IMR-90 (cell line): ENCODE data around the gene FMN1. TPM values are rescaled to one million over a fixed set of nuclear protein-coding genes. Genes with fewer than 3 reads are reported as not detected.

Experiments used
- ATAC-seq: fragments of 200-7000 bp; cut with Tn5 transposase; 2 replicates; pipeline ENCODE4 v1.9.1; 2020; ENCODE audit warnings: low read depth, mild to moderate bottlenecking, moderate library complexity
- BruUV-seq: library from RNA; stranded (reverse); fragments of 400-500 nt; replicated peaks from 2 replicates; lab custom pipeline; 2021; lab: Mats Ljungman, UMichigan
- CTCF ChIA-PET: fragments of 300-600 bp; formaldehyde crosslinking; extraction: SDS; loops from one replicate; lab custom pipeline; 2021; ENCODE audit warnings: antibody characterized with exemption; lab: Yijun Ruan, JAX
- POLR2A ChIA-PET: fragments of 300-600 bp; sonication (Branson Sonifier 250); formaldehyde crosslinking; loops from one replicate; lab custom pipeline; 2022; ENCODE audit warnings: antibody characterized with exemption; ENCODE audit not compliant: unreplicated experiment; lab: Charles Lee
- DNase-seq: peaks from one replicate; pipeline ENCODE4 v3.0.0; 2013
- H2AFZ ChIP-seq: replicated peaks from 2 replicates; pipeline ENCODE3; 2013; ENCODE audit warnings: low read length, mild to moderate bottlenecking; ENCODE audit not compliant: poor library complexity
- H2AK5ac ChIP-seq: 2 replicates; pipeline ENCODE4 v1.6.1; 2013; ENCODE audit warnings: low read depth, low read length, inconsistent platforms
- H2AK9ac ChIP-seq: replicated peaks from 2 replicates; pipeline ENCODE3; 2013; ENCODE audit warnings: mild to moderate bottlenecking, low read depth, low read length, moderate library complexity; ENCODE audit not compliant: poor library complexity
- H2BK120ac ChIP-seq: 2 replicates; pipeline ENCODE4 v1.6.1; 2013; ENCODE audit warnings: low read depth, low read length, inconsistent platforms
- H2BK15ac ChIP-seq: 3 replicates; pipeline ENCODE4 v1.6.1; 2013; ENCODE audit warnings: low read depth, low read length, inconsistent platforms
- H2BK20ac ChIP-seq: 2 replicates; pipeline ENCODE4 v1.6.1; 2013; ENCODE audit warnings: low read depth, mild to moderate bottlenecking, inconsistent platforms, low read length, moderate library complexity
- H2BK5ac ChIP-seq: 2 replicates; pipeline ENCODE4 v1.6.1; 2013; ENCODE audit warnings: mild to moderate bottlenecking, low read depth, low read length, inconsistent platforms; ENCODE audit not compliant: poor library complexity, severe bottlenecking
- H3K14ac ChIP-seq: replicated peaks from 2 replicates; pipeline ENCODE4 v1.6.1; 2013; ENCODE audit warnings: low read depth, low read length, inconsistent platforms
- H3K18ac ChIP-seq: 2 replicates; pipeline ENCODE4 v1.6.1; 2013; ENCODE audit warnings: low read depth, low read length, control low read depth
- H3K23ac ChIP-seq: 2 replicates; pipeline ENCODE4 v1.6.1; 2013; ENCODE audit warnings: low read depth, low read length, inconsistent platforms
- H3K27ac ChIP-seq: 2 replicates; pipeline ENCODE4 v1.5.1; 2013; ENCODE audit warnings: mild to moderate bottlenecking, control low read depth, low read length; ENCODE audit not compliant: insufficient read depth
- H3K27me3 ChIP-seq: 2 replicates; pipeline ENCODE4 v1.6.1; 2013; ENCODE audit warnings: low read length; ENCODE audit not compliant: control insufficient read depth, insufficient read depth
- H3K36me3 ChIP-seq: 2 replicates; pipeline ENCODE4 v1.6.1; 2013; ENCODE audit warnings: low read length, mixed read lengths; ENCODE audit not compliant: control insufficient read depth, insufficient read depth
- H3K4ac ChIP-seq: 2 replicates; pipeline ENCODE4 v1.6.1; 2013; ENCODE audit warnings: low read depth, low read length, inconsistent platforms
- H3K4me1 ChIP-seq: 2 replicates; pipeline ENCODE4 v1.6.1; 2013; ENCODE audit warnings: low read length, mixed read lengths; ENCODE audit not compliant: control insufficient read depth, insufficient read depth
- H3K4me2 ChIP-seq: 2 replicates; pipeline ENCODE4 v1.6.1; 2013; ENCODE audit warnings: low read depth, mild to moderate bottlenecking, control low read depth, low read length, moderate library complexity
- H3K4me3 ChIP-seq: 2 replicates; pipeline ENCODE4 v1.5.1; 2013; ENCODE audit warnings: low read depth, mild to moderate bottlenecking, control low read depth, low read length, moderate library complexity; ENCODE audit not compliant: insufficient read depth
- H3K56ac ChIP-seq: 2 replicates; pipeline ENCODE4 v1.6.1; 2013; ENCODE audit warnings: low read length, inconsistent platforms; ENCODE audit not compliant: insufficient read depth; ENCODE audit errors: extremely low read depth
- H3K79me1 ChIP-seq, 2 experiments: 2 replicates each; pipeline ENCODE4 v1.6.1; 2013; ENCODE audit warnings: low read length in 2 of 2, inconsistent platforms in 1 of 2, low read depth in 1 of 2
- H3K9ac ChIP-seq: 2 replicates; pipeline ENCODE4 v1.6.1; 2013; ENCODE audit warnings: low read depth, low read length, control low read depth
- H3K9me1 ChIP-seq: 2 replicates; pipeline ENCODE4 v1.6.1; 2013; ENCODE audit warnings: low read length, inconsistent platforms; ENCODE audit not compliant: insufficient read depth
- H3K9me3 ChIP-seq: 2 replicates; pipeline ENCODE4 v1.6.1; 2013; ENCODE audit warnings: low read length; ENCODE audit not compliant: control insufficient read depth, insufficient read depth
- H4K20me1 ChIP-seq: 2 replicates; pipeline ENCODE4 v1.6.1; 2013; ENCODE audit warnings: low read length, inconsistent platforms; ENCODE audit not compliant: insufficient read depth
- H4K5ac ChIP-seq: 2 replicates; pipeline ENCODE4 v1.6.1; 2013; ENCODE audit warnings: mild to moderate bottlenecking, low read depth, low read length, control low read depth
- H4K8ac ChIP-seq, 2 experiments: 2 replicates each; pipeline ENCODE4 v1.6.1; 2013; ENCODE audit warnings: low read depth in 2 of 2, low read length in 2 of 2, control low read depth in 1 of 2, inconsistent platforms in 1 of 2
- H4K91ac ChIP-seq: 2 replicates; pipeline ENCODE4 v1.6.1; 2013; ENCODE audit warnings: low read depth, low read length, inconsistent platforms; ENCODE audit not compliant: insufficient read depth
- CHD1 ChIP-seq: IDR thresholded peaks from 2 replicates; pipeline ENCODE4 v1.6.1; 2012; ENCODE audit warnings: low read depth, low read length, improper control_type of control experiment
- ELK1 ChIP-seq: fragments of 150-350 bp; IDR thresholded peaks from 2 replicates; pipeline ENCODE4 v1.6.1; 2016; ENCODE audit warnings: low read depth, mild to moderate bottlenecking, low read length, moderate library complexity, borderline replicate concordance
- MAFK ChIP-seq: IDR thresholded peaks from 2 replicates; pipeline ENCODE4 v1.6.1; 2012; ENCODE audit warnings: low read depth, low read length, improper control_type of control experiment
- MXI1 ChIP-seq: IDR thresholded peaks from 2 replicates; pipeline ENCODE4 v1.6.1; 2012; ENCODE audit warnings: low read depth, mild to moderate bottlenecking, low read length, moderate library complexity, borderline replicate concordance
- RAD21 ChIP-seq: IDR thresholded peaks from 2 replicates; pipeline ENCODE4 v1.6.1; 2012; ENCODE audit warnings: low read length, improper control_type of control experiment
- RCOR1 ChIP-seq: IDR thresholded peaks from 2 replicates; pipeline ENCODE4 v1.6.1; 2012; ENCODE audit warnings: mild to moderate bottlenecking, low read length, improper control_type of control experiment; ENCODE audit not compliant: insufficient replicate concordance
- SMC3 ChIP-seq: fragments of 150-350 bp; IDR thresholded peaks from 2 replicates; pipeline ENCODE4 v1.6.1; 2016; ENCODE audit warnings: low read depth, mild to moderate bottlenecking, antibody characterized with exemption, low read length, moderate library complexity
- USF2 ChIP-seq: fragments of 150-350 bp; IDR thresholded peaks from 2 replicates; pipeline ENCODE4 v1.6.1; 2017; ENCODE audit warnings: mild to moderate bottlenecking, antibody characterized with exemption, low read length, low read depth
- dilution Hi-C: fragments of 300-500 bp; cut with HindIII; formaldehyde crosslinking; loops from one replicate; pipeline ENCODE4 v1.14.3; 2018; ENCODE audit warnings: low sequenced_read_pairs; ENCODE audit not compliant: unreplicated experiment
- in situ Hi-C: fragments of 300-500 bp; cut with MboI; formaldehyde crosslinking; loops from 3 replicates; pipeline ENCODE4 v1.14.3; 2019; ENCODE audit warnings: low sequenced_read_pairs, inconsistent platforms, mixed read lengths
- intact Hi-C: fragments of 100-400 bp; cut with micrococcal nuclease; formaldehyde crosslinking; loops from 2 replicates; pipeline ENCODE4 v1.10.0; 2022
- polyA plus RNA-seq, 3 experiments: library from polyadenylated mRNA; depleted of rRNA; stranded (reverse); fragments of >200 nt; gene quantifications; 2 replicates each; pipeline ENCODE4 v1.2.3, GENCODE V29; 2012; ENCODE audit warnings: low replicate concordance in 1 of 3
- total RNA-seq: library from RNA; depleted of rRNA; stranded (reverse); fragments of >200 nt; gene quantifications from 2 replicates; pipeline ENCODE4 v1.2.3, GENCODE V29; 2012

Gene FMN1
- total and polyA plus RNA-seq, 2 of the 4 experiments (the other 2 are of a cell fraction), result 7.3 to 17.6 TPM

GRCh38 chr15:33204087-33204486 is 9.6 kb upstream of the FMN1 start:
- H3K79me1 ChIP-seq, result no peaks in the 10 kb centered on the region
- POLR2A ChIA-PET, result no interaction called here
- no peaks in the 10 kb centered on the region for H3K9me3 ChIP-seq
- no peak overlapping the region for H3K23ac ChIP-seq
- peaks cover 25% of the 10 kb centered on the region for H3K27me3 ChIP-seq
- no peak overlapping the region for H4K91ac ChIP-seq
- H2AK9ac ChIP-seq, result no peak overlapping the region
- no peaks in the 10 kb centered on the region for H3K9me1 ChIP-seq
- no TSS peak for BruUV-seq
- in situ Hi-C loops (no loop called here), dilution Hi-C loops (no loop called here), intact Hi-C loops (no loop called here)
- TF ChIP-seq MAFK (no peak), SMC3 (no peak), CHD1 (no peak), USF2 (no peak), RCOR1 (no peak), MXI1 (no peak), ELK1 (no peak), RAD21 (no peak)
- no peak for DNase-seq
- ATAC-seq, result no peak
- no peak overlapping the region for H2AK5ac ChIP-seq
- no peak overlapping the region for H2BK120ac ChIP-seq
- no peak overlapping the region for H3K18ac ChIP-seq
- H3K4ac ChIP-seq, result no peak overlapping the region
- H3K56ac ChIP-seq, result no peak overlapping the region
- H2BK20ac ChIP-seq, result no peak overlapping the region
- no peak overlapping the region for H3K4me2 ChIP-seq
- H3K9ac ChIP-seq, result no peak overlapping the region
- no peak overlapping the region for H4K8ac ChIP-seq
- no peaks in the 10 kb centered on the region for H4K20me1 ChIP-seq
- H3K27ac ChIP-seq, result no peak overlapping the region
- H4K5ac ChIP-seq, result no peak overlapping the region
- H2AFZ ChIP-seq, result no peak overlapping the region
- no peaks in the 10 kb centered on the region for H3K4me1 ChIP-seq
- CTCF ChIA-PET, result no interaction called here
- no peak overlapping the region for H3K14ac ChIP-seq
- no peak overlapping the region for H3K4me3 ChIP-seq
- no peak overlapping the region for H2BK15ac ChIP-seq
- no peak overlapping the region for H2BK5ac ChIP-seq
- no peaks in the 10 kb centered on the region for H3K36me3 ChIP-seq
